DND-41 (cell line): ENCODE results near the gene GALM.
A peak's percentile ranks its signal among the peaks of the same experiment; 100 is the strongest.

Experiments
- ATAC-seq: fragments of 200-7000 bp; cut with Tn5 transposase; 3 replicates; pipeline ENCODE4 v1.9.1; 2021; ENCODE audit warnings: low read depth; ENCODE audit not compliant: insufficient read depth
- DNase-seq: peaks from one replicate; pipeline ENCODE4 v3.0.0-alpha.2; 2020
- H2AFZ ChIP-seq: 2 replicates; pipeline ENCODE4 v1.6.0; 2012; ENCODE audit warnings: low read depth, low read length
- H3K27ac ChIP-seq: 2 replicates; pipeline ENCODE4 v1.5.1; 2012; ENCODE audit warnings: low read length, inconsistent platforms
- H3K27me3 ChIP-seq: fragments of 200-600 bp; sonication (generic); 2 replicates; pipeline ENCODE4 v1.6.0; 2012; ENCODE audit warnings: low read length, mild to moderate bottlenecking, inconsistent platforms; ENCODE audit not compliant: insufficient read depth, poor library complexity
- H3K36me3 ChIP-seq: 2 replicates; pipeline ENCODE4 v1.5.1; 2012; ENCODE audit warnings: low read length, inconsistent platforms; ENCODE audit not compliant: insufficient read depth
- H3K4me1 ChIP-seq: 2 replicates; pipeline ENCODE4 v1.5.1; 2012; ENCODE audit warnings: mild to moderate bottlenecking, low read length; ENCODE audit not compliant: insufficient read depth
- H3K4me2 ChIP-seq: 2 replicates; pipeline ENCODE4 v1.6.0; 2012; ENCODE audit warnings: mild to moderate bottlenecking, moderate library complexity, low read length, inconsistent platforms; ENCODE audit not compliant: insufficient read depth
- H3K4me3 ChIP-seq, 2 experiments: fragments of 200-600 bp in 1 of 2; shearing (Covaris generic) in 1 of 2; 2 replicates each; pipeline ENCODE4 v1.5.1; 2012 to 2016; ENCODE audit warnings: inconsistent platforms in 2 of 2, low read length in 2 of 2, mild to moderate bottlenecking in 2 of 2, low read depth in 1 of 2, moderate library complexity in 1 of 2
- H3K79me2 ChIP-seq: 2 replicates; pipeline ENCODE4 v1.6.0; 2012; ENCODE audit warnings: low read length, inconsistent platforms; ENCODE audit not compliant: insufficient read depth
- H3K9ac ChIP-seq: 2 replicates; pipeline ENCODE4 v1.6.0; 2012; ENCODE audit warnings: low read depth, mild to moderate bottlenecking, inconsistent platforms, low read length, moderate library complexity
- H3K9me3 ChIP-seq: 2 replicates; pipeline ENCODE4 v1.5.1; 2012; ENCODE audit warnings: low read length, moderate library complexity, mild to moderate bottlenecking, inconsistent platforms; ENCODE audit not compliant: insufficient read depth, severe bottlenecking
- H4K20me1 ChIP-seq: 2 replicates; pipeline ENCODE4 v1.6.0; 2012; ENCODE audit warnings: low read length; ENCODE audit not compliant: insufficient read depth
- EZH2 ChIP-seq: IDR thresholded peaks from 3 replicates; pipeline ENCODE4 v1.6.1; 2012; ENCODE audit warnings: borderline replicate concordance, low read depth, mild to moderate bottlenecking, moderate library complexity, low read length, inconsistent platforms; ENCODE audit not compliant: severe bottlenecking
- TF ChIP-seq, protein P1 (sequence below): IDR thresholded peaks from 2 replicates; pipeline ENCODE4 v1.5.1; 2012; ENCODE audit warnings: borderline replicate concordance, low read length, moderate library complexity, mild to moderate bottlenecking; ENCODE audit not compliant: poor library complexity, severe bottlenecking; ENCODE audit errors: extremely low read depth

Gene GALM

DNA sequence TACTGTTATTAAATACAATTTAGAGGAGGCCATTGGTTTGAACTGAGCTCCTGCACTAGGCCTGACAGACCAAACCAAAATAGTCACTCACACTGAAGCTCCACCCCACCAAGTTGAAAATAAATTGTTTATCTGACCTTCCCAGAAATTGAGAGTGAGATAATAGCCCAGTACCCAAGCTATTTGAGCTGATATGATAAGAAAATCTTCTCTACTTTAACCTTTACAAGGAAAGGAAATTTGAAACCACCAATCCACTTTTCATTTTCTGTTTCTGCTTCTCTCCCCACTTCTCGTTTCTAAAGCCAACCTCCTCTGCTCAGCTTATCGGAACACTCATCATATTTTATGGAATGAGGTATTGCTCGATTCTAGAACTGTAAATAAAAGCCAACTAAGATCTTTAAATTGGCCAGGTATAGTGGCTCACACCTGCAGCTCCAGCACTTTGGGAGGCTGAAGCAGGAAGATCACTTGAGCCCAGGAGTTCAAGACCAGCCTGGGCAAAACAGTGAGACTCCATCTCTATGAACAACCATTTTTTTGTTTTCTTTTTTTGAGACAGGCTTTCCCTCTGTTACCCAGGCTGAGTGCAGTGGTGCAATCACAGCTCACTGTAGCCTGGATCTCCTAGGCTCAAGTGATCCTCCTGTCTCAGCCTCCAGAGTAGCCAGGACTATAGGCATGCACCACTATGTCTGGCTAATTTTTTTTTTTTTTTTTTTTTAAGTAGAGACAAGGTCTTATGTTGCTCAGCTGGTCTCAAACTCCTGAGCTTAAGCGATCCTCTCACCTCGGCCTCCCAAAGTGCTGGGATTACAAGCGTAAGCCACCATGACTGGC is 13.3 kb upstream of the GALM start:
- ATAC-seq, result no peak
- H3K9me3 ChIP-seq, result no peaks in the 10 kb centered on the region
- no peak overlapping the region for H3K4me2 ChIP-seq
- H3K4me3 ChIP-seq, result no peak overlapping the region
- TF ChIP-seq, protein P1, sequence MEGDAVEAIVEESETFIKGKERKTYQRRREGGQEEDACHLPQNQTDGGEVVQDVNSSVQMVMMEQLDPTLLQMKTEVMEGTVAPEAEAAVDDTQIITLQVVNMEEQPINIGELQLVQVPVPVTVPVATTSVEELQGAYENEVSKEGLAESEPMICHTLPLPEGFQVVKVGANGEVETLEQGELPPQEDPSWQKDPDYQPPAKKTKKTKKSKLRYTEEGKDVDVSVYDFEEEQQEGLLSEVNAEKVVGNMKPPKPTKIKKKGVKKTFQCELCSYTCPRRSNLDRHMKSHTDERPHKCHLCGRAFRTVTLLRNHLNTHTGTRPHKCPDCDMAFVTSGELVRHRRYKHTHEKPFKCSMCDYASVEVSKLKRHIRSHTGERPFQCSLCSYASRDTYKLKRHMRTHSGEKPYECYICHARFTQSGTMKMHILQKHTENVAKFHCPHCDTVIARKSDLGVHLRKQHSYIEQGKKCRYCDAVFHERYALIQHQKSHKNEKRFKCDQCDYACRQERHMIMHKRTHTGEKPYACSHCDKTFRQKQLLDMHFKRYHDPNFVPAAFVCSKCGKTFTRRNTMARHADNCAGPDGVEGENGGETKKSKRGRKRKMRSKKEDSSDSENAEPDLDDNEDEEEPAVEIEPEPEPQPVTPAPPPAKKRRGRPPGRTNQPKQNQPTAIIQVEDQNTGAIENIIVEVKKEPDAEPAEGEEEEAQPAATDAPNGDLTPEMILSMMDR, result no peak
- no peak for TF ChIP-seq EZH2
- peaks cover 17% of the 10 kb centered on the region for H3K4me1 ChIP-seq
- no peaks in the 10 kb centered on the region for H3K36me3 ChIP-seq
- H4K20me1 ChIP-seq, result no peaks in the 10 kb centered on the region
- DNase-seq, result no peak
- H3K79me2 ChIP-seq, result no peaks in the 10 kb centered on the region
- H3K27ac ChIP-seq, result no peak overlapping the region
- H3K27me3 ChIP-seq, result no peaks in the 10 kb centered on the region
- H3K9ac ChIP-seq, result no peak overlapping the region
- H2AFZ ChIP-seq, result peak overlapping the region; percentile 2; the same call in 1 of the 2 replicates

DNA sequence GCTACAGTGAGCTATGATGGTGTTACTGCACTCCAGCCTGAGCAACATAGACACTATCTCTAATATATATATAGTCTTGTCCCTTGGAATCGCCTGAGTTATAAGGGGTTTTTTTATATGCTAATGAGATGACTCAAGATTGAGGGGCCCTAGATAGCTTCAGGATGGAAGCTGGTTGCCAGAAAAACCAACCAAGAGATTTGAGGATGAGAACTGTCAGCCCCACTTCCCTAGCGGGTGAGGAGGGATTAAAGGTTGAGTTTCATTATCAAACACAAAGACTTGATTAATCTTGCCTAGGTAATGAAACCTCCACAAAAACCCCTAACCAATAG is 12.6 kb upstream of the GALM start:
- Histone ChIP-seq H4K20me1 (no peaks in the 10 kb centered on the region), H2AFZ (no peak overlapping the region)

DNA sequence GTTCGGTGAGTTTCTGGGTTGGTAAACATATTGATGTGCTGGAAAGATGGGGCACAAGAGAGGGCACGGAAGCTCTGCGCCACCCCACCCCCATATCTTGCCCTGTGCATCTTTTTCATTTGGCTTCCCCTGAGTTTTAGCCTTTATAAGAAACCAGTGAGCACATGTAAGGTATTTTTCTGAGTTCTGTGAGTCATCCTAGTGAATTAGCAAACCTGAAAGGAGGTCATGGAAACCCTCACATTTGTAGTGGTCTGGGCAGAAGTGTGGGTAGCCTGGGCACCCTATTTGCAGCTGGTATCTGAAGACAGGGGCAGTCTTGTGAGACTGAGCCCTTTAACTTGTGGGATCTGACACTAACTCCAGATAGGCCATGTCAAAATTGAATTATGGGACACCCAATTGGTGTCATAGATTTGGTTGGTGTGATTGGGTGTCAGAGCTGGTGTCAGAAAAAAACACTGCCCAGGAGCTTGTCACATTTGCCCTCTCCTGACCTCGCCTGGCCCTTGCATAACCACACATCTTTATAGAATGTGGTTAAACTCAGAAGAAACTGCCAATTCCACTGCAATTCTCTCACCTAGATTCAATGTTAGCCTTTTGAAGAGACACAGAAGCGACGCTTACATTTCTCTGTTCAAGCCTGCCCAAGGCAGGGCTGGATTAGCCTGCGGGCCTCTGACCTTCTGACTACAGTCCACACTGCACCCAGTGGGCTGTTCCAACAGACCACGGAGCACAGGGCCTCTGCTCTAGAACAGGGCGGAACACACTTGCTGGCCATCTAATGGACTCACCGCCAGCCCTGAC is 12.0 kb upstream of the GALM start:
- H4K20me1 ChIP-seq, result no peaks in the 10 kb centered on the region
- H2AFZ ChIP-seq, result no peak overlapping the region; the same call in 1 of the 2 replicates
- peak overlapping the region; percentile 22; the same call in 1 of the 2 replicates for H3K27ac ChIP-seq
- H3K9ac ChIP-seq, result no peak overlapping the region
- no peaks in the 10 kb centered on the region for H3K9me3 ChIP-seq
- DNase-seq, result no peak
- no peaks in the 10 kb centered on the region for H3K27me3 ChIP-seq
- ATAC-seq, result 0 out of 3 replicates have a peak, but pooled peaks have one; percentile 23
- H3K4me3 ChIP-seq, result no peak overlapping the region
- no peaks in the 10 kb centered on the region for H3K36me3 ChIP-seq
- no peak overlapping the region for H3K4me2 ChIP-seq
- no peaks in the 10 kb centered on the region for H3K79me2 ChIP-seq
- peaks cover 4% of the 10 kb centered on the region for H3K4me1 ChIP-seq
- TF ChIP-seq EZH2, result no peak
- TF ChIP-seq, protein P1, result no peak

More for the DNA sequence above, 12.6 kb upstream of the GALM start:
- DNase-seq (no peak), ATAC-seq (no peak)
- Histone ChIP-seq H3K4me1 (peaks cover 10% of the 10 kb centered on the region), H3K79me2 (no peaks in the 10 kb centered on the region), H3K4me3 (no peak overlapping the region), H3K4me2 (no peak overlapping the region), H3K27me3 (no peaks in the 10 kb centered on the region), H3K9ac (no peak overlapping the region), H3K27ac (no peak overlapping the region), H3K36me3 (no peaks in the 10 kb centered on the region), H3K9me3 (no peaks in the 10 kb centered on the region)
- no peak for TF ChIP-seq EZH2
- TF ChIP-seq, protein P1, result no peak
